CD8-positive, alpha-beta memory T cell (primary cell): Measurements from ENCODE around the gene SUPT3H. TPM values are rescaled to one million over a fixed set of nuclear protein-coding genes. Genes with fewer than 3 reads are reported as not detected.

Experiments used
- CTCF ChIA-PET: fragments of 350-600 bp; sonication (Branson Sonifier 250); formaldehyde crosslinking; loops from one replicate; lab custom pipeline; 2021; ENCODE audit warnings: antibody characterized with exemption; lab: Charles Lee
- POLR2A ChIA-PET: fragments of 350-600 bp; sonication (Branson Sonifier 250); formaldehyde crosslinking; loops from one replicate; lab custom pipeline; 2021; ENCODE audit warnings: antibody characterized with exemption; lab: Charles Lee
- DNase-seq, 5 donors: peaks; one replicate each; pipeline versions ENCODE4 v3.0.0 to v3.0.0-alpha.2; 2020 to 2022; ENCODE audit warnings: mixed read lengths in 1 of 5
- H3K27ac ChIP-seq: one replicate; pipeline ENCODE4 v1.7.0; 2013; ENCODE audit warnings: low read depth, mild to moderate bottlenecking, low read length, moderate library complexity
- H3K27me3 ChIP-seq: 2 replicates; pipeline ENCODE4 v1.7.0; 2013; ENCODE audit warnings: low read length, mild to moderate bottlenecking; ENCODE audit not compliant: insufficient read depth, poor library complexity, severe bottlenecking
- H3K36me3 ChIP-seq: 2 replicates; pipeline ENCODE4 v1.7.0; 2013; ENCODE audit warnings: mild to moderate bottlenecking, low read length, moderate library complexity; ENCODE audit not compliant: insufficient read depth
- H3K4me1 ChIP-seq: 2 replicates; pipeline ENCODE4 v1.7.0; 2013; ENCODE audit warnings: mild to moderate bottlenecking, low read length, moderate library complexity; ENCODE audit not compliant: insufficient read depth
- H3K4me3 ChIP-seq: 2 replicates; pipeline ENCODE4 v1.7.0; 2013; ENCODE audit warnings: mild to moderate bottlenecking, low read length
- H3K9me3 ChIP-seq: 2 replicates; pipeline ENCODE4 v1.7.0; 2013; ENCODE audit warnings: mild to moderate bottlenecking, low read length
- H3K27ac Mint-ChIP-seq, 8 donors: one replicate each; pipeline ENCODE4 v1.8.0; 2020 to 2021; ENCODE audit warnings: mixed read lengths in 8 of 8, mild to moderate bottlenecking in 6 of 8, inconsistent platforms in 3 of 8, moderate library complexity in 3 of 8
- H3K27me3 Mint-ChIP-seq, 2 donors: one replicate each; pipeline ENCODE4 v1.8.0; 2020 to 2021; ENCODE audit warnings: mixed read lengths in 2 of 2, mild to moderate bottlenecking in 1 of 2, moderate library complexity in 1 of 2
- H3K36me3 Mint-ChIP-seq, 3 donors: one replicate each; pipeline ENCODE4 v1.8.0; 2020 to 2021; ENCODE audit warnings: mixed read lengths in 3 of 3, inconsistent platforms in 1 of 3, mild to moderate bottlenecking in 1 of 3
- H3K4me1 Mint-ChIP-seq, 3 donors: one replicate each; pipeline ENCODE4 v1.8.0; 2020 to 2021; ENCODE audit warnings: mixed read lengths in 3 of 3, inconsistent platforms in 1 of 3, mild to moderate bottlenecking in 1 of 3
- H3K4me3 Mint-ChIP-seq, 7 donors: one replicate each; pipeline ENCODE4 v1.8.0; 2020 to 2021; ENCODE audit warnings: mixed read lengths in 7 of 7, mild to moderate bottlenecking in 6 of 7, moderate library complexity in 4 of 7, inconsistent platforms in 2 of 7
- H3K9me3 Mint-ChIP-seq, 5 donors: one replicate each; pipeline ENCODE4 v1.8.0; 2020 to 2022; ENCODE audit warnings: mixed read lengths in 5 of 5, mild to moderate bottlenecking in 3 of 5, moderate library complexity in 2 of 5, inconsistent platforms in 1 of 5
- polyA plus RNA-seq: library from polyadenylated mRNA; unstranded; fragments of 300-500 nt; fragmentation: Illumina TruSeq; gene quantifications from one replicate; pipeline ENCODE4 v1.2.3, GENCODE V29; 2021
- total RNA-seq, 2 experiments: library from RNA; stranded (reverse); gene quantifications; one replicate each; pipeline ENCODE4 v1.2.3, GENCODE V29; 2021

SUPT3H gene
- total and polyA plus RNA-seq, 3 experiments from 2014 or later, result 13.7 to 17.1 (median 14.6) TPM

- no peaks in the 10 kb centered on the region for H3K9me3 Mint-ChIP-seq
- Histone ChIP-seq H3K27ac (peak overlapping the region; percentile 60), H3K4me1 (peaks cover 39% of the 10 kb centered on the region), H3K4me3 (peak overlapping the region; percentile 1), H3K9me3 (no peaks in the 10 kb centered on the region), H3K27me3 (no peaks in the 10 kb centered on the region), H3K36me3 (no peaks in the 10 kb centered on the region)
- no peaks in the 10 kb centered on the region for H3K27me3 Mint-ChIP-seq
- peak overlapping the region; percentile 77 to 95 (median 86) for H3K27ac Mint-ChIP-seq
- H3K4me1 Mint-ChIP-seq, result peaks cover 54 to 76% (median 59%) of the 10 kb centered on the region in 3 donors
- peak overlapping the region; percentile 20 to 71 (median 49) for H3K4me3 Mint-ChIP-seq
- ChIA-PET POLR2A (interaction anchor here (1.0 kb wide), 1 partner anchor 495 kb away, joined by 3 read pairs; no protein-coding TSS in a partner anchor), CTCF (no interaction called here)
- peaks cover 0 to 14% (median 10%) of the 10 kb centered on the region in 3 donors for H3K36me3 Mint-ChIP-seq
- peak in 4 of 5 donors; percentile 38 to 81 (median 72) for DNase-seq
Observed at GRCh38 chr6:44925100-44925739, 452.5 kb downstream of the SUPT3H start.

- CTCF ChIA-PET, result no interaction called here
- Mint-ChIP-seq H3K4me1 (peaks cover 54 to 78% (median 65%) of the 10 kb centered on the region in 3 donors), H3K4me3 (peak overlapping the region; percentile 30 to 78 (median 64))
Observed at GRCh38 chr6:44923444-44923843, 454.3 kb downstream of the SUPT3H start.

DNA sequence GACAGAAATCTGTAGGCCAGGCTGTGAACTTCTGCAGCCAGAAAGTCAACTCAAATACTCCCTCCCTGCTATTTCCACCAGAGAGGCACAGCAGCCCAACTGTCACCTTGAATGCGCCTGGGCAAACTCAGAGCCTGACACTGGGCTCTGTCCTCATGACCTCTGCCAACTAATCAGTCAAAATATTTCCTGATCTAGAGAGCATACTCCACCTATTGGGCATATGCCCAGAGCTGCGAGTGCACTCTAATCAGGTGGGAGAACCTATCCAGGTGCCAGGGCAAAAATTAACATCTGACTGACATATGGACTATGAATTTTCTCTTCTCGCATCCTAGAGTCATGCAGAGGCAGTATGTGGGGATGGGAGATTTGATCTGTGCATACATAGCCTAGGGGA is 455.9 kb downstream of the SUPT3H start:
- DNase-seq, result no peak
- Mint-ChIP-seq H3K4me1 (peaks cover 51 to 66% (median 61%) of the 10 kb centered on the region in 3 donors), H3K27me3 (no peaks in the 10 kb centered on the region), H3K4me3 (peak overlapping the region; percentile 36 to 85 (median 73)), H3K27ac (peak overlapping the region; percentile 59 to 97 (median 92)), H3K9me3 (no peaks in the 10 kb centered on the region), H3K36me3 (peaks cover 0 to 7% (median 7%) of the 10 kb centered on the region in 3 donors)
- ChIA-PET POLR2A (no interaction called here), CTCF (interaction anchor here (1.0 kb wide), 1 partner anchor 54 kb away, joined by 4 read pairs; no protein-coding TSS in a partner anchor)
- H3K4me1 ChIP-seq, result peaks cover 33% of the 10 kb centered on the region
- H3K4me3 ChIP-seq, result peak overlapping the region; percentile 0
- H3K27me3 ChIP-seq, result no peaks in the 10 kb centered on the region
- H3K9me3 ChIP-seq, result no peaks in the 10 kb centered on the region
- H3K36me3 ChIP-seq, result no peaks in the 10 kb centered on the region
- H3K27ac ChIP-seq, result no peak overlapping the region

More at GRCh38 chr6:44923444-44923843, 454.3 kb downstream of the SUPT3H start:
- no peak overlapping the region for H3K4me3 ChIP-seq
- H3K9me3 Mint-ChIP-seq, result no peaks in the 10 kb centered on the region
- H3K27ac Mint-ChIP-seq, result peak overlapping the region; percentile 74 to 97 (median 92)
- H3K27me3 ChIP-seq, result no peaks in the 10 kb centered on the region
- no peak overlapping the region for H3K27ac ChIP-seq
- no peaks in the 10 kb centered on the region for H3K36me3 ChIP-seq
- H3K9me3 ChIP-seq, result no peaks in the 10 kb centered on the region
- peaks cover 33% of the 10 kb centered on the region for H3K4me1 ChIP-seq
- peaks cover 0 to 13% (median 12%) of the 10 kb centered on the region in 3 donors for H3K36me3 Mint-ChIP-seq
- POLR2A ChIA-PET, result no interaction called here
- H3K27me3 Mint-ChIP-seq, result no peaks in the 10 kb centered on the region
- DNase-seq, result peak in 1 of 5 donors; percentile 23

DNA sequence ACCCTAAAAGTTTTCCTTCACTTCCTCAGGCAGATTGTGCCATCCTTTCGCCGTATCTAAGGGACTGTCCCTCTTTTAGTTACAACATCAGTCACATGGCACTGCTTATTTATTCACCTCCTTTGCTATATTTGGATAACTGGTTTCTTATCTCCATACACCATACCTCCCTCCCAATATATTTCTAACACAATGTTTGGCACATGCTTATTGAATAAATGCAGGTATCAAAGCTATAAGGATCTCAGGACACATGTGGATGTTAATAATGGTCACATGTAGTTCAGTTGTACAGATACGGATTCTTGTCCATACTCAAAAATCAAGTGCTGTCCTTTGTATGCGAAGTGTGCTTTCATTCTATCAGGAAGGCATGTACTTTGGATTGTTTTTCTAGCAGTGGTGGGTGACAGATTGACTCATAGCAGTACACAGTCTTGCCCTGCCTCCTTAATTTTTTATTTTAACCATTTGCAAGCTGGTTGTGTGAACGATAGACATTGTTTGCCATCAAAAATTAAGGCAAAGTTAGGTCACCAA is 456.7 kb downstream of the SUPT3H start:
- Histone ChIP-seq H3K4me3 (no peak overlapping the region), H3K27me3 (no peaks in the 10 kb centered on the region), H3K9me3 (no peaks in the 10 kb centered on the region), H3K36me3 (no peaks in the 10 kb centered on the region), H3K4me1 (peaks cover 33% of the 10 kb centered on the region), H3K27ac (no peak overlapping the region)
- no peaks in the 10 kb centered on the region for H3K9me3 Mint-ChIP-seq
- ChIA-PET POLR2A (interaction anchor here (1.3 kb wide), 1 partner anchor 10 kb away, joined by 4 read pairs; no protein-coding TSS in a partner anchor), CTCF (no interaction called here)
- peaks cover 0 to 8% (median 7%) of the 10 kb centered on the region in 3 donors for H3K36me3 Mint-ChIP-seq
- H3K4me3 Mint-ChIP-seq, result peak overlapping the region in 4 of 7 donors; percentile 70 to 85 (median 79)
- DNase-seq, result no peak
- H3K27me3 Mint-ChIP-seq, result no peaks in the 10 kb centered on the region
- H3K27ac Mint-ChIP-seq, result peak overlapping the region; percentile 5 to 97 (median 90)
- peaks cover 51 to 66% (median 61%) of the 10 kb centered on the region in 3 donors for H3K4me1 Mint-ChIP-seq

DNA sequence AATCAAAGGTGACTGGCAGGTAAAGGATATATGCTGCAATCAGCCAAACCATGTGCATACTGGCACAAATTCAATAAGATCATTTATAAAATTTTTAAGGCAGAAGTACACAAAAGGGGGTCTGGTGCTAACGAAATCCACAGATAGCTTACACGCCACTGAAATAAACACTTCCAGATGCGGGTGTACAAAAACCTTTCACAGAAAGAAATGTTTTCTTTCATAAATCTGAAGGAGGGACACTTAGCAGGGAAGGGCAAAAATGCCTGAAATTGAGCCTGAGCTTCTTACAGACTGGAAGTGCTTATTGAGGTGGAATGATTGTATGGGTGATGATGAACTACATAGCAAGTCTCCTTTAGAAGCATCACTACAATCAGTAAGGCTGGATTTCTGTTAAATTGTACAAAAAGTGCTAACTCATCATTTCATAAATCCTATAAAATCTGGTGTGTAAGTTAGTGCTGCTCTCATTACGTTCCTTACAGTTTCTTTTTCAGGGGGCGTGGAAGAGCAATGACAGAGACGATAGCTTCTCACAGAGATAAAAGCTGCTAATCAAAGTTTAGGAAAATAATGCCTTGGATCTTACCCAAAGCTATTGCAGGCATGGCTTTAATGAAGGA is 458.9 kb downstream of the SUPT3H start:
- H3K27me3 Mint-ChIP-seq, result no peaks in the 10 kb centered on the region
- ChIA-PET CTCF (interaction anchor here (1.4 kb wide), 1 partner anchor 10 kb away, joined by 4 read pairs; no protein-coding TSS in a partner anchor), POLR2A (interaction anchor here (0.7 kb wide), 1 partner anchor 25 kb away, joined by 3 read pairs; no protein-coding TSS in a partner anchor)
- no peak for DNase-seq
- Histone ChIP-seq H3K4me1 (peaks cover 15% of the 10 kb centered on the region), H3K27ac (no peak overlapping the region), H3K27me3 (no peaks in the 10 kb centered on the region), H3K9me3 (no peaks in the 10 kb centered on the region), H3K36me3 (no peaks in the 10 kb centered on the region), H3K4me3 (no peak overlapping the region)
- H3K36me3 Mint-ChIP-seq, result peaks cover 10 to 24% (median 14%) of the 10 kb centered on the region in 3 donors
- H3K4me1 Mint-ChIP-seq, result peaks cover 34 to 53% (median 42%) of the 10 kb centered on the region in 3 donors
- no peaks in the 10 kb centered on the region for H3K9me3 Mint-ChIP-seq
- H3K27ac Mint-ChIP-seq, result peak overlapping the region in 3 of 8 donors; percentile 3 to 28 (median 6)
- H3K4me3 Mint-ChIP-seq, result no peak overlapping the region

GRCh38 chr6:44917430-44917829 is 460.3 kb downstream of the SUPT3H start:
- Mint-ChIP-seq H3K9me3 (no peaks in the 10 kb centered on the region), H3K27me3 (no peaks in the 10 kb centered on the region), H3K27ac (no peak overlapping the region), H3K4me3 (no peak overlapping the region), H3K36me3 (peaks cover 14 to 35% (median 20%) of the 10 kb centered on the region in 3 donors), H3K4me1 (peaks cover 22 to 40% (median 28%) of the 10 kb centered on the region in 3 donors)
- Histone ChIP-seq H3K9me3 (no peaks in the 10 kb centered on the region), H3K4me1 (peaks cover 3% of the 10 kb centered on the region), H3K36me3 (no peaks in the 10 kb centered on the region), H3K27me3 (no peaks in the 10 kb centered on the region), H3K4me3 (no peak overlapping the region), H3K27ac (no peak overlapping the region)
- ChIA-PET CTCF (interaction anchor here (1.4 kb wide), 1 partner anchor 9 kb away, joined by 4 read pairs; no protein-coding TSS in a partner anchor), POLR2A (no interaction called here)
- no peak for DNase-seq

GRCh38 chr6:44915111-44915510 is 462.6 kb downstream of the SUPT3H start:
- ChIA-PET CTCF (no interaction called here), POLR2A (no interaction called here)
- H3K4me3 Mint-ChIP-seq, result no peak overlapping the region
- Histone ChIP-seq H3K27ac (no peak overlapping the region), H3K4me3 (no peak overlapping the region), H3K4me1 (no peaks in the 10 kb centered on the region), H3K27me3 (no peaks in the 10 kb centered on the region), H3K9me3 (no peaks in the 10 kb centered on the region), H3K36me3 (no peaks in the 10 kb centered on the region)
- H3K9me3 Mint-ChIP-seq, result peaks cover 0 to 1% (median 0%) of the 10 kb centered on the region in 5 donors
- no peak overlapping the region for H3K27ac Mint-ChIP-seq
- H3K36me3 Mint-ChIP-seq, result peaks cover 14 to 39% (median 30%) of the 10 kb centered on the region in 3 donors
- H3K4me1 Mint-ChIP-seq, result peaks cover 4 to 20% (median 8%) of the 10 kb centered on the region in 3 donors
- no peak for DNase-seq
- no peaks in the 10 kb centered on the region for H3K27me3 Mint-ChIP-seq
